Measurements from ENCODE around the gene INTS3.

The INTS3 gene

DNA sequence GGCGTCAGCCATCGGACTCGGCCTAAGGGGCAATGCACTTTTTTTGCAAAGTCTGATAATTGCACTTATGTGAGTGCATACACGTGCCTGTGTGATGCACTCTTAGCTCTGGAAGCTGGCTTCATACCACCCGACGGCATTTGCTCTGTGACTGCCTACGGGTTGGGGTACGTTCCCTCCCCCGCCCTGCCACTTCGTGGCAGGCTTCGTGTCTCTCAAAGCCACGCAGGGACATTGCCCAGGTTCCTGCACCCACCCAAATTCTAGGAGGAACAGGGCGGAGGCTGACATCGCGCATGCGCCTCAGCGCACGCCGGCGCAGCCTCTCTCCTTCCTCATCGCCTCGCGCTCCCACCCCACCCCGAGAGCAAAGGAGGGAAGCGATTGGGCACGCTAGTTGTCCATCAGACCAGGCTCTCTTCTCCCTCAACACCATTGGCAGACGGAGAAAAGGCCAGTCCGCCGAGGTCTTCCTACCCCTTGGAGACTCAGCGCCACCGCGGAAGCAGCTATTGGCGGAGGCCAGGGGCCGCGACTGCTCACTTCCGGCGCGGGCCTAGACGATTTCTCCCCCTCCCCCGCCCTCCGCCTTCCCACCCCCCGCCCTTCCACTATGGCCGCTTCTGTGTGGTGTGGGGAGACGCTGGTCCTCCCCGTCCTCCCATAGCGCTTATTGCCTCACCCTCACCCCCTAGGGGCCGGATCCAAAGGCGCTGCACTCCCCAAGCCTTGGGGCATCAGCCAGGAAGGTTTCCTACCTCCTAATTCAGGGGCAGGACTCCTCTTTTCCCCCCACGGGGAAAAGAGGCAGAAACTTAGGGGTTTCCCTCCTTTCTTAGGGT is at the start of gene INTS3:
Gene INTS3, plus strand, starts transcription at position 588 of the 842 bp plus-strand sequence. CDS start 585 bp downstream, outside the sequence.
- peak; percentile 99 to 100 (median 99) for DNase-seq

DNA sequence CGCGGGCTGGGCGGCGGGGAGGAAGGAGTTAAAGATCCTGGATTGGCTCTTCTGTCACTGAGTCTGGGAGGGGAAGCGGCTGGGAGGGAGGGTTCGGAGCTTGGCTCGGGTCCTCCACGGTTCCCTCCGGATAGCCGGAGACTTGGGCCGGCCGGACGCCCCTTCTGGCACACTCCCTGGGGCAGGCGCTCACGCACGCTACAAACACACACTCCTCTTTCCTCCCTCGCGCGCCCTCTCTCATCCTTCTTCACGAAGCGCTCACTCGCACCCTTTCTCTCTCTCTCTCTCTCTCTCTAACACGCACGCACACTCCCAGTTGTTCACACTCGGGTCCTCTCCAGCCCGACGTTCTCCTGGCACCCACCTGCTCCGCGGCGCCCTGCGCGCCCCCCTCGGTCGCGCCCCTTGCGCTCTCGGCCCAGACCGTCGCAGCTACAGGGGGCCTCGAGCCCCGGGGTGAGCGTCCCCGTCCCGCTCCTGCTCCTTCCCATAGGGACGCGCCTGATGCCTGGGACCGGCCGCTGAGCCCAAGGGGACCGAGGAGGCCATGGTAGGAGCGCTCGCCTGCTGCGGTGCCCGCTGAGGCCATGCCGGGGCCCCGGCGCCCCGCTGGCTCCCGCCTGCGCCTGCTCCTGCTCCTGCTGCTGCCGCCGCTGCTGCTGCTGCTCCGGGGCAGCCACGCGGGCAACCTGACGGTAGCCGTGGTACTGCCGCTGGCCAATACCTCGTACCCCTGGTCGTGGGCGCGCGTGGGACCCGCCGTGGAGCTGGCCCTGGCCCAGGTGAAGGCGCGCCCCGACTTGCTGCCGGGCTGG is 49.1 kb upstream of the INTS3 start, which contains the start of gene NPR1:
Gene NPR1, plus strand, starts transcription at position 170 of the 818 bp plus-strand sequence. Its CDS starts 421 bp downstream, at position 591.
- peak in 1 of 3 donors; percentile 52 for DNase-seq

- DNase-seq = peak in 2 of 3 donors; percentile 31 to 56
These were observed 48.3 kb upstream of the INTS3 start for GRCh38 chr1:153679337-153680119.

GRCh38 chr1:153680120-153680403 is 47.8 kb upstream of the INTS3 start:
- no peak for DNase-seq

DNA sequence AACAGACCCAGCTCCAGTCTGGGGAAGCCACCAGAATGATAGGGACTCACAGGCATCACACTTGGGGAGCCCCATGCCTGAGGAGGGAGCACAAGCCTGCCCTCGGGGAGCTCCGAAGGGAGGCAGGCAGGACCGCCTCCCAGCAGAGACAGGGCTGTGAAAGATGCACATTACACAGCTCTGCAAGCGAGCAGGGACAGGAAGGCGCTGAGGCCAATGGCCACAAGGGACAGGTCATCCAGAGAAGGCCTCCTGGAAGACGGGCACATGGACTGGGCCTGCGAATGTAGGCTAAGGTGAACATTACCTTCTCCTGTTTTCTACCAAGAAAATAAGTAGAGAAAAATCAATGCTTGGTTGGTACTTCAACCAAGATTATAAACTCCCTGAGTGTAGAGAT is 45.1 kb upstream of the INTS3 start:
- no peak for DNase-seq

- peak in 1 of 3 donors; percentile 27 for DNase-seq
These were observed 44.0 kb upstream of the INTS3 start for GRCh38 chr1:153683854-153684253.

DNA sequence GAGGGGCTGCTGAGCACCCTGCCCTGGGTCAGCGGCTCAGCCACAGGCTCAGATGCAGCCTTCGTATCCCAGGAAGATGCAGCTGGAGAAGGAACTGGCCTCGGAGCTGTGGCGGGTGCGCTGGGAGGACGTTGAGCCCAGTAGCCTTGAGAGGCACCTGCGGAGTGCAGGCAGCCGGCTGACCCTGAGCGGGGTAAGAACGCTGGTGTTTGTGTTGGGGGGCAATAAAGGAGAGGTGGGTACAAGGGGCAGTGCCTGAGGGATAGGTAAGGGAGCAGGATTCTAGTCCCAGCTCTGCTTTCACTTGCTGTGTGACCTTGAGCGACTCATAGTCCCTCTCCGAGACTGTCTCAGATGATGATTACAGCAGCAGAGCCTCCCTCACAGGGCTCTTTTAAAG is 43.0 kb upstream of the INTS3 start:
- no peak for DNase-seq

GRCh38 chr1:153685544-153686340 is 42.1 kb upstream of the INTS3 start:
- no peak for DNase-seq

DNA sequence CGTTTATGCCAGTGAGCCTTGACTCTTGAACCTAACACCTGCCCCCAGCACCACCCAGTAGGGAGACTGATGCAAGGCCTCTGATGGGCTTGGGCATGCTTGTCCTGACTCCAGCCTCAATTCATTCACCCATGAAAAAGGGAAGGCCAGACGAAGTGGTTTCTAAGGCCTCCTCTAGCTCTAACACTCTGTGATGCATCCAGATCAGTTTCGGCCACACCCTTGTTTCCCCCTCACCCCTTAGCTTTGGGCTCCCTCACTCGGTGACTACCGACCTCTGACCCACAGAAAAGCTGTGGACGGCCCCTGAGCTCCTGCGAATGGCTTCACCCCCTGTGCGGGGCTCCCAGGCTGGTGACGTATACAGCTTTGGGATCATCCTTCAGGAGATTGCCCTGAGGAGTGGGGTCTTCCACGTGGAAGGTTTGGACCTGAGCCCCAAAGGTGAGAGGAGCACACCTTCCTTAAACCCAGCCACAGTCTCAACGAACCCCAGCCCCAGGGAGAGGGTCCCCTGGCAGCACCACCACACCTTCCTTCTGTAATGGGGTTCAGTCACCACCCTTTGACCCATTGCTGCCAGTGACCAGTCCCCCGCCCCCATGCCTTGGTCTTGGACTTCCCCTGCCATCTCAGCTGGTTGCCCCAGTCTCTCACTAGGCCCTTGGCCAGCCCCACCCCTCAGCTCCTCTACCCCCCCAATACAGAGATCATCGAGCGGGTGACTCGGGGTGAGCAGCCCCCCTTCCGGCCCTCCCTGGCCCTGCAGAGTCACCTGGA is 40.3 kb upstream of the INTS3 start:
- DNase-seq = peak; percentile 52 to 68 (median 59)

DNA sequence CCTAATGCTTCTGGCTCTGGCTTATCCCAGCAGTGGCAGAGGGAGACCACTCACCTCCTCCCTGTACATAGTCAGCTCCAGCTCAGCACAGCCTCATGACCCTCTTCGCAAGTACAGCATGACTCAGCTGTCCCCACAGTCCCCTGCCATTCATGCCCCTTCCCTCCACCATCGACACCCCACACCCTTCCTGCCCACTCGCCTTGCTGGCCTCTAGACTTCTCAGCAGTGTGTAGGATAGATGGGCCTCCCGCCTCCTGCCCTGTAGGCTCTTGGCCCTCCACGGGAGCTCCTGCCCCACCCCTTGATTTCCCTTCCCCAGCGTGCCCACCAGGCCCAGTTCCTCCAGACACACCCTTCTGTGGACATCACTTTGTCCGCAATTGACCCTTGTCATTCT is 39.6 kb upstream of the INTS3 start:
- peak; percentile 43 to 59 (median 50) for DNase-seq

DNA sequence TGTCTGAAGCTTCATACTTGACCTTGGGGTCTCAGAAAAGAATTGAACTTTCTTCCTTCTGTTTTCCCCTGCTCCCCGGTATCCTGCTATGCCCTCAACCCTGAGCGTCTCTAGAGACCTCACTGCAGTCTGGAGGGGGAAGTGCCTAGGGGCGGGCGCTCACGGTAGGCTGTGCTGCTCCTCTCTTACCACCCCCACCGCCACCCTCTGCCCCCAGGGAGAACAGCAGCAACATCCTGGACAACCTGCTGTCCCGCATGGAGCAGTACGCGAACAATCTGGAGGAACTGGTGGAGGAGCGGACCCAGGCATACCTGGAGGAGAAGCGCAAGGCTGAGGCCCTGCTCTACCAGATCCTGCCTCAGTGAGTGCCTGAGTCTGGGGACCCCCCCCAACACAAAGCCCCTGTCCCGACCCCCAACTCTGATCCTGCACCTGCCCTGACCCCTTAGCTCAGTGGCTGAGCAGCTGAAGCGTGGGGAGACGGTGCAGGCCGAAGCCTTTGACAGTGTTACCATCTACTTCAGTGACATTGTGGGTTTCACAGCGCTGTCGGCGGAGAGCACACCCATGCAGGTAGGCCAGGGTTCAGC is 39.0 kb upstream of the INTS3 start:
- no peak for DNase-seq

DNA sequence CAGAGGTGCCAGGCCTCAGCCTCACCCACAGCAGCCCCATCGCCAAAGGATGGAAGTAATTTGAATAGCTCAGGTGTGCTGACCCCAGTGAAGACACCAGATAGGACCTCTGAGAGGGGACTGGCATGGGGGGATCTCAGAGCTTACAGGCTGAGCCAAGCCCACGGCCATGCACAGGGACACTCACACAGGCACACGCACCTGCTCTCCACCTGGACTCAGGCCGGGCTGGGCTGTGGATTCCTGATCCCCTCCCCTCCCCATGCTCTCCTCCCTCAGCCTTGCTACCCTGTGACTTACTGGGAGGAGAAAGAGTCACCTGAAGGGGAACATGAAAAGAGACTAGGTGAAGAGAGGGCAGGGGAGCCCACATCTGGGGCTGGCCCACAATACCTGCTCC is 34.4 kb upstream of the INTS3 start:
- DNase-seq = no peak

DNA sequence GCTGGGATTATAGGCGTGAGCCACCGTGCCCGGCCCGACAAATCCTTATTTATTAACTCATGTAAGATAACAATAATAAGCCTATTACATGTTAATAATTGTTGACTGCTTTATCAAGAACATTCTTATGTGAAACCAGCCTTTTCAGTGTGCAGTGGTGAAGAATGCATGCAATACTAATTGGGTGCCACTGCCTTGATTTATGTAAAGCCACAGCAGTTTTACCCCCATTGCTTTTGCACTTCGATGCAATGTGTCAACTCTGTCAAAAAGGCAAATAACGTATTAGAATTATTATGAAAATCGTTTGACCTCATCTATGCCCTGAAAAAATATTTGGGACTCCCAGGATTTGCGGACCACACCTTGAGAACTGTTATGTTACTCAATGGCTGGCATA is 31.1 kb upstream of the INTS3 start:
- no peak for DNase-seq

DNA sequence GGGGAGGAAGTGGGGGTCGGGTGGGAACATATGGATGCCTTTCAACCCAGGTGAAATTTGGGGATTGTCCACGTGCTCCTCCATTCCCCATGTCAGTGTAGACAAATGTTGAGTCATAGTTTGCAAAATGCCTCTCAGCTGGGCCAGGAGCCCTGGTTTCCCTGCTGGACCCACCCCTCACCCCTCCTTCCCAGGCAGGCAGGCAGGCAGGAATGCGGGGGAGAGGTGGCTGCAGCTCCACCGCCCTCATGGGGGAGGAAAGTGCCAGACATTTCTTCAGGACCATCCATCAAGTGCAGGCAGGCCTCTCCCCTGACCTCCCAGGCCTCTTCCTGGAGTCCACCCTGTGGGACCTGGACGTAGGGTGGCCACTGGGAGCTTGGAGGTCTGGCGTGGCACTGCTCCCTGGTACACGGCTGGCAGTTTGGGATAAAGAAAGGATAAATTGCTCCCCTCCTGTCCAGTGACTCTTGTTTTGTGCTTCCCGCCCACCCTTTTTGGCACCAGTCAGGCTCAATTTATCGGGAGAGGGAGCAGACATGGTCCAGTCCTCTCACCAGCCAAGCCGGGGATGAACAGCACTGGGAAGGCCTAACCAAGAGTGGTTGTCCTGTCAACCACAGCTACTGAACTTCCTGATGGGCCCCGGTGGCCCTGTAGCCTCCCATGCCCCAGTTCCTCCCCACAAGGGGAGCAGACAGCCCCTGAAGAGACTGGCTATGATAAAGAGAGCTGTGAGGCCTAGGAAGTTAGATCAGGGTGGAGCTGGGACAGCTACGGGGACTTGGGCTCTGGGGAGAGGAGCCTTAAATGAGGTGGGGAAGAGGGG is 30.4 kb upstream of the INTS3 start:
- DNase-seq = no peak

GRCh38 chr1:153698020-153698922 is 29.6 kb upstream of the INTS3 start:
- DNase-seq = peak; percentile 49 to 66 (median 57)

- DNase-seq = peak in 2 of 3 donors; percentile 24 to 48
These were observed 28.7 kb upstream of the INTS3 start for GRCh38 chr1:153698923-153699714.

DNA sequence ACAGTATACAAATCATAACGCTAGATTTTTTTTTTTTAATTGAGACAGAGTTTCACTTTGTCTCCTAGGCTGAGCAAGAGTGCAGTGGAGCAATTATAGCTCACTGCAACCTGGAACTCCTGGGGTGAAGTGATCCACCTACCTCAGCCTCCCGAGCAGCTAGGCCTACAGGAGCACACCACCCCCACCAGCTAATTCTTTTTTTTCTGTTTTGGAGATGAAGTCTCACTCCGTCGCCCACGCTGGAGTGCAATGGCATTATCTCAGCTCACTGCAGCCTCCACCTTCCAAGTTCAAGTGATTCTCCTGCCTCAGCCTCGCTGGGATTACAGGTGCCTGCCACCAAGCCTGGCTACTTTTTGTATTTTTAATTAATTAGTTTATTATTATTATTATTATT is 28.1 kb upstream of the INTS3 start:
- DNase-seq = no peak

- DNase-seq = no peak
These were observed 22.4 kb upstream of the INTS3 start for GRCh38 chr1:153705484-153705883.

All from suppressor macrophage treated with lipopolysaccharide for 1 hour (primary cell).